Adipocyte (in vitro differentiated cells): ENCODE data around the gene PRDM16.
A peak's percentile ranks its signal among the peaks of the same experiment; 100 is the strongest.

ENCODE experiments used
- DNase-seq: peaks from one replicate; pipeline ENCODE4 v3.0.0-alpha.2; 2015; ENCODE audit warnings: low read depth
- H3K27me3 ChIP-seq: replicated peaks from 2 replicates; pipeline ENCODE4 v1.7.0; 2013; ENCODE audit warnings: mild to moderate bottlenecking, low read length, moderate library complexity; ENCODE audit not compliant: control insufficient read depth, insufficient read depth
- H3K36me3 ChIP-seq: 2 replicates; pipeline ENCODE4 v1.7.0; 2013; ENCODE audit warnings: low read length, mild to moderate bottlenecking, moderate library complexity; ENCODE audit not compliant: control insufficient read depth, insufficient read depth, severe bottlenecking
- H3K4me1 ChIP-seq: 2 replicates; pipeline ENCODE4 v1.7.0; 2013; ENCODE audit warnings: mild to moderate bottlenecking, low read length, moderate library complexity; ENCODE audit not compliant: control insufficient read depth, insufficient read depth
- H3K4me3 ChIP-seq: 2 replicates; pipeline ENCODE4 v1.7.0; 2013; ENCODE audit warnings: mild to moderate bottlenecking, low read length, moderate library complexity
- H3K9ac ChIP-seq: 2 replicates; pipeline ENCODE4 v1.7.0; 2013; ENCODE audit warnings: mild to moderate bottlenecking, low read length, moderate library complexity
- H3K9me3 ChIP-seq: 2 replicates; pipeline ENCODE4 v1.7.0; 2013; ENCODE audit warnings: mild to moderate bottlenecking, low read length, moderate library complexity; ENCODE audit not compliant: control insufficient read depth

PRDM16 gene

GRCh38 chr1:3469849-3470649 is 401.0 kb downstream of the PRDM16 start:
- peaks cover 33% of the 10 kb centered on the region for H3K4me1 ChIP-seq
- H3K9ac ChIP-seq, result no peak overlapping the region
- no peak overlapping the region for H3K4me3 ChIP-seq
- DNase-seq, result no peak
- peaks cover 24% of the 10 kb centered on the region for H3K27me3 ChIP-seq
- no peaks in the 10 kb centered on the region for H3K9me3 ChIP-seq
- H3K36me3 ChIP-seq, result no peaks in the 10 kb centered on the region

GRCh38 chr1:3470650-3471355 is 401.8 kb downstream of the PRDM16 start:
- Histone ChIP-seq H3K9ac (no peak overlapping the region), H3K4me3 (no peak overlapping the region), H3K27me3 (peaks cover 21% of the 10 kb centered on the region), H3K4me1 (peaks cover 33% of the 10 kb centered on the region), H3K9me3 (no peaks in the 10 kb centered on the region), H3K36me3 (no peaks in the 10 kb centered on the region)
- DNase-seq, result no peak

GRCh38 chr1:3471356-3472087 is 402.5 kb downstream of the PRDM16 start:
- H3K9ac ChIP-seq, result peak overlapping the region; percentile 13
- H3K36me3 ChIP-seq, result no peaks in the 10 kb centered on the region
- peaks cover 33% of the 10 kb centered on the region for H3K4me1 ChIP-seq
- H3K9me3 ChIP-seq, result no peaks in the 10 kb centered on the region
- H3K27me3 ChIP-seq, result peaks cover 15% of the 10 kb centered on the region
- DNase-seq, result peak; percentile 47
- H3K4me3 ChIP-seq, result no peak overlapping the region

- no peak for DNase-seq
- Histone ChIP-seq H3K4me3 (no peak overlapping the region), H3K27me3 (peaks cover 9% of the 10 kb centered on the region), H3K4me1 (peaks cover 33% of the 10 kb centered on the region), H3K9ac (peak overlapping the region; percentile 13), H3K36me3 (no peaks in the 10 kb centered on the region), H3K9me3 (no peaks in the 10 kb centered on the region)
These were observed 403.3 kb downstream of the PRDM16 start for GRCh38 chr1:3472088-3472850.

- Histone ChIP-seq H3K4me3 (no peak overlapping the region), H3K9me3 (no peaks in the 10 kb centered on the region), H3K27me3 (peaks cover 8% of the 10 kb centered on the region), H3K9ac (no peak overlapping the region), H3K36me3 (no peaks in the 10 kb centered on the region), H3K4me1 (peaks cover 33% of the 10 kb centered on the region)
- no peak for DNase-seq
These were observed 403.9 kb downstream of the PRDM16 start for GRCh38 chr1:3472906-3473305.

GRCh38 chr1:3473381-3473844 is 404.4 kb downstream of the PRDM16 start:
- no peak overlapping the region for H3K9ac ChIP-seq
- H3K4me3 ChIP-seq, result no peak overlapping the region
- DNase-seq, result peak; percentile 72
- H3K4me1 ChIP-seq, result peaks cover 33% of the 10 kb centered on the region
- no peaks in the 10 kb centered on the region for H3K9me3 ChIP-seq
- peaks cover 4% of the 10 kb centered on the region for H3K27me3 ChIP-seq
- H3K36me3 ChIP-seq, result no peaks in the 10 kb centered on the region

GRCh38 chr1:3474016-3474415 is 405.0 kb downstream of the PRDM16 start:
- no peak for DNase-seq

GRCh38 chr1:3474421-3474820 is 405.4 kb downstream of the PRDM16 start:
- H3K27me3 ChIP-seq, result peaks cover 4% of the 10 kb centered on the region
- H3K36me3 ChIP-seq, result no peaks in the 10 kb centered on the region
- no peak for DNase-seq

More at GRCh38 chr1:3474016-3474415, 405.0 kb downstream of the PRDM16 start:
- peaks cover 4% of the 10 kb centered on the region for H3K27me3 ChIP-seq
- H3K9me3 ChIP-seq, result no peaks in the 10 kb centered on the region
- H3K4me1 ChIP-seq, result peaks cover 33% of the 10 kb centered on the region
- H3K36me3 ChIP-seq, result no peaks in the 10 kb centered on the region
- H3K9ac ChIP-seq, result no peak overlapping the region
- no peak overlapping the region for H3K4me3 ChIP-seq

GRCh38 chr1:3475839-3476573 is 407.0 kb downstream of the PRDM16 start:
- no peak overlapping the region for H3K9ac ChIP-seq
- H3K4me1 ChIP-seq, result peaks cover 29% of the 10 kb centered on the region
- no peak overlapping the region for H3K4me3 ChIP-seq
- peaks cover 4% of the 10 kb centered on the region for H3K27me3 ChIP-seq
- H3K9me3 ChIP-seq, result no peaks in the 10 kb centered on the region
- DNase-seq, result no peak
- no peaks in the 10 kb centered on the region for H3K36me3 ChIP-seq

More at GRCh38 chr1:3474421-3474820, 405.4 kb downstream of the PRDM16 start:
- H3K9me3 ChIP-seq, result no peaks in the 10 kb centered on the region
- no peak overlapping the region for H3K4me3 ChIP-seq
- H3K9ac ChIP-seq, result no peak overlapping the region
- peaks cover 33% of the 10 kb centered on the region for H3K4me1 ChIP-seq

- Histone ChIP-seq H3K27me3 (peaks cover 4% of the 10 kb centered on the region), H3K4me3 (no peak overlapping the region), H3K9me3 (no peaks in the 10 kb centered on the region), H3K4me1 (peaks cover 22% of the 10 kb centered on the region), H3K9ac (no peak overlapping the region), H3K36me3 (no peaks in the 10 kb centered on the region)
- no peak for DNase-seq
These were observed 407.7 kb downstream of the PRDM16 start for GRCh38 chr1:3476666-3477065.
